GM12892 (cell line): ENCODE data around the gene CDX1.

Experiments used
- DNase-seq: peaks from one replicate; pipeline ENCODE4 v3.0.0; 2011; ENCODE audit not compliant: insufficient read length
- FAIRE-seq: peaks from 2 replicates; lab custom pipeline; 2011; peaks lifted over from hg19 to GRCh38; lab: Jason Lieb, UNC
- POLR2A ChIP-seq: IDR thresholded peaks from 2 replicates; pipeline ENCODE4 v1.6.1; 2011; ENCODE audit warnings: low read depth, low read length, control low read depth
- POLR2AphosphoS5 ChIP-seq: IDR thresholded peaks from 2 replicates; pipeline ENCODE4 v1.6.1; 2011; ENCODE audit warnings: low read depth, low read length, control low read depth
- TAF1 ChIP-seq: IDR thresholded peaks from 2 replicates; pipeline ENCODE4 v1.6.1; 2011; ENCODE audit warnings: low read depth, mild to moderate bottlenecking, control low read depth, low read length, borderline replicate concordance

Gene CDX1

GRCh38 chr5:150143350-150144245 lies 23.0 kb upstream of the CDX1 start:
- no peak for TF ChIP-seq POLR2AphosphoS5
- no peak for TF ChIP-seq TAF1
- TF ChIP-seq POLR2A: no peak
- FAIRE-seq: no peak
- DNase-seq: no peak

GRCh38 chr5:150144246-150144801 lies 22.3 kb upstream of the CDX1 start:
- FAIRE-seq (no peak), DNase-seq (no peak)
- TF ChIP-seq POLR2A: no peak
- TF ChIP-seq TAF1: no peak
- no peak for TF ChIP-seq POLR2AphosphoS5

- TF ChIP-seq POLR2A (no peak), TAF1 (no peak), POLR2AphosphoS5 (no peak)
- FAIRE-seq: no peak
- DNase-seq: no peak
Observed at GRCh38 chr5:150144879-150145278, 21.7 kb upstream of the CDX1 start.

GRCh38 chr5:150146235-150146634 lies 20.3 kb upstream of the CDX1 start:
- DNase-seq: no peak
- TF ChIP-seq TAF1 (no peak), POLR2AphosphoS5 (no peak), POLR2A (no peak)
- no peak for FAIRE-seq

GRCh38 chr5:150146862-150147601 lies 19.5 kb upstream of the CDX1 start:
- TF ChIP-seq TAF1 (no peak), POLR2A (no peak), POLR2AphosphoS5 (no peak)
- no peak for DNase-seq

GRCh38 chr5:150147670-150148069 lies 18.9 kb upstream of the CDX1 start:
- TF ChIP-seq POLR2AphosphoS5: no peak
- no peak for TF ChIP-seq TAF1
- TF ChIP-seq POLR2A: no peak
- FAIRE-seq (no peak), DNase-seq (no peak)

More at GRCh38 chr5:150146862-150147601, 19.5 kb upstream of the CDX1 start:
- FAIRE-seq: no peak

- DNase-seq (no peak), FAIRE-seq (no peak)
- TF ChIP-seq POLR2AphosphoS5 (no peak), POLR2A (no peak), TAF1 (no peak)
Observed at GRCh38 chr5:150148117-150148927, 18.3 kb upstream of the CDX1 start.

- TF ChIP-seq POLR2AphosphoS5: no peak
- TF ChIP-seq POLR2A: no peak
- no peak for TF ChIP-seq TAF1
- FAIRE-seq (no peak), DNase-seq (no peak)
Observed at GRCh38 chr5:150149618-150150017, 17.0 kb upstream of the CDX1 start.

GRCh38 chr5:150152636-150153462 lies 13.7 kb upstream of the CDX1 start:
- DNase-seq (no peak), FAIRE-seq (no peak)
- TF ChIP-seq TAF1: no peak

- DNase-seq (no peak), FAIRE-seq (no peak)
- TF ChIP-seq TAF1 (no peak), POLR2A (no peak), POLR2AphosphoS5 (no peak)
Observed at GRCh38 chr5:150153483-150153882, 13.1 kb upstream of the CDX1 start.
